Loucy (cell line): Measurements from ENCODE around the gene MYO3A.

Experiments used
- EZH2phosphoT487 ChIP-seq: fragments of 200-600 bp; IDR thresholded peaks from 2 replicates; pipeline ENCODE4 v1.6.1; 2018; ENCODE audit warnings: antibody characterized with exemption, mild to moderate bottlenecking, moderate library complexity, borderline replicate concordance
- TF ChIP-seq, protein P1 (sequence below): fragments of 200-600 bp; sonication (generic); conservative IDR thresholded peaks from 2 replicates; pipeline ENCODE4 v1.5.1; 2014; ENCODE audit warnings: mild to moderate bottlenecking, antibody characterized with exemption, low read length

DNA sequence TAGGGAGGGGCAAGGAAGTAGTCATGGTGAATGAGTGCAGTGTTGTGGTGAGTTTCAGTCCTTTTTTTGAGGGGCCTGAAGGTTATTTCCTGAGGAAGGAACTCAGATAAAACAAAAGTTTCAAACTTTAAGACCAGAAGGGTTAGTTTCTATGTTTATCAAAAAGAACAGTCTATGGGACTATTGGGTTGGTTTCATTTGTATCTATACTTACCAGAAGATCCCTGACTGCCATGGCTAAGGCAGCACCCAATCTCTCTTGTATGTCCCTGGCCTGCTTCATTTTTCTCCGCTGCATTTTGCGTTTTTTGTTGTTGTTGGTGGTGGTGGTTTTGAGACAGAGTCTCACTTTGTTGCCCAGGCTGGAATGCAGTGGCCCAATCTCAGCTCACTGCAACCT lies 263.2 kb downstream of the MYO3A start:
- TF ChIP-seq, protein P1, sequence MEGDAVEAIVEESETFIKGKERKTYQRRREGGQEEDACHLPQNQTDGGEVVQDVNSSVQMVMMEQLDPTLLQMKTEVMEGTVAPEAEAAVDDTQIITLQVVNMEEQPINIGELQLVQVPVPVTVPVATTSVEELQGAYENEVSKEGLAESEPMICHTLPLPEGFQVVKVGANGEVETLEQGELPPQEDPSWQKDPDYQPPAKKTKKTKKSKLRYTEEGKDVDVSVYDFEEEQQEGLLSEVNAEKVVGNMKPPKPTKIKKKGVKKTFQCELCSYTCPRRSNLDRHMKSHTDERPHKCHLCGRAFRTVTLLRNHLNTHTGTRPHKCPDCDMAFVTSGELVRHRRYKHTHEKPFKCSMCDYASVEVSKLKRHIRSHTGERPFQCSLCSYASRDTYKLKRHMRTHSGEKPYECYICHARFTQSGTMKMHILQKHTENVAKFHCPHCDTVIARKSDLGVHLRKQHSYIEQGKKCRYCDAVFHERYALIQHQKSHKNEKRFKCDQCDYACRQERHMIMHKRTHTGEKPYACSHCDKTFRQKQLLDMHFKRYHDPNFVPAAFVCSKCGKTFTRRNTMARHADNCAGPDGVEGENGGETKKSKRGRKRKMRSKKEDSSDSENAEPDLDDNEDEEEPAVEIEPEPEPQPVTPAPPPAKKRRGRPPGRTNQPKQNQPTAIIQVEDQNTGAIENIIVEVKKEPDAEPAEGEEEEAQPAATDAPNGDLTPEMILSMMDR, result no peak
- no peak for TF ChIP-seq EZH2phosphoT487
